ENCODE results near the gene DNAH7. TPM values are rescaled to one million over a fixed set of nuclear protein-coding genes. Genes with fewer than 3 reads are reported as not detected.

DNAH7 gene
- total and polyA plus RNA-seq, 2 of the 4 experiments (the other 2 are of a cell fraction), result 0.22 to 0.36 TPM

- Histone ChIP-seq H3K14ac (replicated peaks; ENCODE audit: low read depth, low read length) (no peak overlapping the region), H3K4ac (ENCODE audit: low read depth, low read length) (no peak overlapping the region), H4K5ac (ENCODE audit: low read depth, low read length) (no peak overlapping the region), H3K56ac (ENCODE audit: extremely low read depth, insufficient read depth, low read length) (no peak overlapping the region), H3K18ac (ENCODE audit: low read depth, low read length) (peak overlapping the region; percentile 29), H4K8ac (ENCODE audit: low read depth in 2 of 2, low read length in 2 of 2) (no peak overlapping the region), H2BK5ac (ENCODE audit: low read depth, low read length, poor library complexity, severe bottlenecking) (no peak overlapping the region), H2BK20ac (ENCODE audit: low read depth, low read length) (peak overlapping the region; percentile 39; the same call in 1 of the 2 replicates), H3K4me2 (ENCODE audit: low read depth, low read length) (peak overlapping the region; percentile 71; the same call in 1 of the 2 replicates), H4K20me1 (ENCODE audit: insufficient read depth, low read length) (no peaks in the 10 kb centered on the region), H3K4me1 (ENCODE audit: control insufficient read depth, insufficient read depth, low read length) (peaks cover 4% of the 10 kb centered on the region; the same call in 1 of the 2 replicates), H3K27me3 (ENCODE audit: control insufficient read depth, insufficient read depth, low read length) (no peaks in the 10 kb centered on the region), H3K36me3 (ENCODE audit: control insufficient read depth, insufficient read depth, low read length) (no peaks in the 10 kb centered on the region), H3K9ac (ENCODE audit: low read depth, low read length) (no peak overlapping the region), H3K23ac (ENCODE audit: low read depth, low read length) (no peak overlapping the region), H2BK120ac (ENCODE audit: low read depth, low read length) (no peak overlapping the region), H3K9me1 (ENCODE audit: insufficient read depth, low read length) (no peaks in the 10 kb centered on the region), H2BK15ac (ENCODE audit: low read depth, low read length) (no peak overlapping the region), H3K4me3 (ENCODE audit: insufficient read depth, low read depth, low read length) (no peak overlapping the region), H2AK9ac (replicated peaks; ENCODE audit: low read depth, low read length, poor library complexity) (no peak overlapping the region), H3K9me3 (ENCODE audit: control insufficient read depth, insufficient read depth, low read length) (no peaks in the 10 kb centered on the region), H2AK5ac (ENCODE audit: low read depth, low read length) (no peak overlapping the region), H4K91ac (ENCODE audit: insufficient read depth, low read depth, low read length) (no peak overlapping the region), H3K27ac (ENCODE audit: insufficient read depth, low read length) (no peak overlapping the region), H2AFZ (replicated peaks; ENCODE audit: low read length, poor library complexity) (no peak overlapping the region), H3K79me1 (ENCODE audit: low read depth in 1 of 2, low read length in 2 of 2) (no peaks in the 10 kb centered on the region)
- in situ Hi-C loops (cut with MboI; ENCODE audit: low sequenced_read_pairs) (no loop called here), dilution Hi-C loops (cut with HindIII; ENCODE audit: low sequenced_read_pairs, unreplicated experiment) (no loop called here), intact Hi-C loops (cut with micrococcal nuclease) (no loop called here)
- DNase-seq (peak; percentile 51), ATAC-seq (ENCODE audit: low read depth) (peak; percentile 21)
- ChIA-PET CTCF (no interaction called here), POLR2A (ENCODE audit: unreplicated experiment) (no interaction called here)
- no CpG with 5 or more reads among the region's 3 CpGs for WGBS, 2 experiments (ENCODE audit: extremely low coverage in 2 of 2, insufficient read length in 1 of 2)
- BruUV-seq (replicated peaks), result no TSS peak
- TF ChIP-seq CTCF (conservative IDR thresholded peaks at IDR 0.05; ENCODE audit: low read depth, low read length) (no peak), NFE2L2 (IDR thresholded peaks at IDR 0.05; ENCODE audit: low read depth, low read length) (no peak), SMC3 (IDR thresholded peaks at IDR 0.05; ENCODE audit: low read depth, low read length) (no peak), FOS (IDR thresholded peaks at IDR 0.05; ENCODE audit: low read depth, low read length) (no peak), CEBPB (IDR thresholded peaks at IDR 0.05; ENCODE audit: low read depth, low read length) (0 out of 2 replicates have a peak, but pooled peaks have one; percentile 3)
These were observed 255.2 kb downstream of the DNAH7 start for GRCh38 chr2:195813421-195813820.

All from IMR-90 (cell line).